ENCODE data around the gene TMC7.

DNA sequence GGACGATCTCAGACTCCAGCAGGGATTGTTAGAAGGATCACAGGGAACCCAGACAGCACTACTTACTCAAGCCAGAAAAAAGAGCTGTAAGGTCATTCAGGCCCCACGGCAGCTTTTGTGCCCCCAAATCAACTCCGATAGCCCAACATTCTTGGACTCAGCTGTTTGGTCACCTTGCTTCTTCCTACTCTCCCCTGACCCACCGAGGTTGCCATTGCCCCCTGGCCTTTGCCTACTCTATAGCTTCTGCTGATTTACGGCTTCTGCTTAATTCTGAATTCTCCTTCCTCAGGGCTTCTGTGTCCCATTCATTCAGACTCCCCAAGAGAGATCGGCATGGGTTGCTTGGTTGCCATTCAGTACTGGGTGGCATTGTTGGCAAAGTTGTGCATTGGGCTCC lies 121.4 kb downstream of the TMC7 start:
- TF ChIP-seq, protein P1, sequence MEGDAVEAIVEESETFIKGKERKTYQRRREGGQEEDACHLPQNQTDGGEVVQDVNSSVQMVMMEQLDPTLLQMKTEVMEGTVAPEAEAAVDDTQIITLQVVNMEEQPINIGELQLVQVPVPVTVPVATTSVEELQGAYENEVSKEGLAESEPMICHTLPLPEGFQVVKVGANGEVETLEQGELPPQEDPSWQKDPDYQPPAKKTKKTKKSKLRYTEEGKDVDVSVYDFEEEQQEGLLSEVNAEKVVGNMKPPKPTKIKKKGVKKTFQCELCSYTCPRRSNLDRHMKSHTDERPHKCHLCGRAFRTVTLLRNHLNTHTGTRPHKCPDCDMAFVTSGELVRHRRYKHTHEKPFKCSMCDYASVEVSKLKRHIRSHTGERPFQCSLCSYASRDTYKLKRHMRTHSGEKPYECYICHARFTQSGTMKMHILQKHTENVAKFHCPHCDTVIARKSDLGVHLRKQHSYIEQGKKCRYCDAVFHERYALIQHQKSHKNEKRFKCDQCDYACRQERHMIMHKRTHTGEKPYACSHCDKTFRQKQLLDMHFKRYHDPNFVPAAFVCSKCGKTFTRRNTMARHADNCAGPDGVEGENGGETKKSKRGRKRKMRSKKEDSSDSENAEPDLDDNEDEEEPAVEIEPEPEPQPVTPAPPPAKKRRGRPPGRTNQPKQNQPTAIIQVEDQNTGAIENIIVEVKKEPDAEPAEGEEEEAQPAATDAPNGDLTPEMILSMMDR (conservative IDR thresholded peaks at IDR 0.05; ENCODE audit: low read depth in 2 of 2), result no peak
- TF ChIP-seq POLR2AphosphoS5 (IDR thresholded peaks at IDR 0.05; ENCODE audit: low read depth), result no peak
- TF ChIP-seq, protein P2, sequence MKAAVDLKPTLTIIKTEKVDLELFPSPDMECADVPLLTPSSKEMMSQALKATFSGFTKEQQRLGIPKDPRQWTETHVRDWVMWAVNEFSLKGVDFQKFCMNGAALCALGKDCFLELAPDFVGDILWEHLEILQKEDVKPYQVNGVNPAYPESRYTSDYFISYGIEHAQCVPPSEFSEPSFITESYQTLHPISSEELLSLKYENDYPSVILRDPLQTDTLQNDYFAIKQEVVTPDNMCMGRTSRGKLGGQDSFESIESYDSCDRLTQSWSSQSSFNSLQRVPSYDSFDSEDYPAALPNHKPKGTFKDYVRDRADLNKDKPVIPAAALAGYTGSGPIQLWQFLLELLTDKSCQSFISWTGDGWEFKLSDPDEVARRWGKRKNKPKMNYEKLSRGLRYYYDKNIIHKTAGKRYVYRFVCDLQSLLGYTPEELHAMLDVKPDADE (IDR thresholded peaks at IDR 0.05), result no peak
- TF ChIP-seq JUNB (IDR thresholded peaks at IDR 0.05; ENCODE audit: unreplicated experiment), result no peak
- no peak for TF ChIP-seq CREB1 (CRISPR knock-in tag; IDR thresholded peaks at IDR 0.05; ENCODE audit: low read depth)
- no peak for TF ChIP-seq EZH2 (IDR thresholded peaks at IDR 0.05; ENCODE audit: low read depth, unreplicated experiment)
- no peak for TF ChIP-seq EZH2phosphoT487 (IDR thresholded peaks at IDR 0.05; ENCODE audit: unreplicated experiment)

All from GM23338 (cell line).